Lung microvascular endothelial cell (primary cell): ENCODE data around the gene PXYLP1. TPM values are rescaled to one million over a fixed set of nuclear protein-coding genes. Genes with fewer than 3 reads are reported as not detected.

Experiments used
- total RNA-seq: library from RNA; depleted of rRNA; stranded (reverse); fragments of >200 nt; gene quantifications from 2 replicates; pipeline ENCODE4 v1.2.1, GENCODE V29; 2014

The PXYLP1 gene
- total RNA-seq, 1 donor from 2014 or later: 0.40 TPM

Other genes with a start within 250 kb of the PXYLP1 start
- gene SPSB4, start 180.5 kb upstream of the PXYLP1 start, total RNA-seq: under 0.01 TPM in 2 replicates
- gene ZBTB38, start 136.7 kb downstream of the PXYLP1 start, total RNA-seq: 66.9 and 77.6 TPM in 2 replicates